Cardiac muscle cell (in vitro differentiated cells and primary cell): Measurements from ENCODE around the gene SLC39A11. TPM values are rescaled to one million over a fixed set of nuclear protein-coding genes. Genes with fewer than 3 reads are reported as not detected.

Experiments
- DNase-seq, 2 donors: peaks; one replicate each; pipeline versions ENCODE4 v3.0.0 to v3.0.0-alpha.2; 2010 to 2017; ENCODE audit warnings: low read depth in 1 of 2, low spot score in 1 of 2
- H3K27ac ChIP-seq: fragments of 200-600 bp; sonication (generic); 2 replicates; pipeline ENCODE4 v1.5.1; 2016
- H3K27me3 ChIP-seq: fragments of 200-600 bp; sonication (generic); 2 replicates; pipeline ENCODE4 v1.6.0; 2016; ENCODE audit warnings: control low read depth
- H3K36me3 ChIP-seq: fragments of 200-600 bp; sonication (generic); 2 replicates; pipeline ENCODE4 v1.5.1; 2016; ENCODE audit warnings: control low read depth
- H3K4me1 ChIP-seq: fragments of 200-600 bp; sonication (generic); 2 replicates; pipeline ENCODE4 v1.8.1; 2017; ENCODE audit warnings: low read depth, mild to moderate bottlenecking, mixed run types
- H3K4me3 ChIP-seq: fragments of 200-600 bp; sonication (generic); 2 replicates; pipeline ENCODE4 v1.5.1; 2016; ENCODE audit warnings: mild to moderate bottlenecking
- H3K9me3 ChIP-seq: fragments of 200-600 bp; sonication (generic); 2 replicates; pipeline ENCODE4 v1.5.1; 2017; ENCODE audit warnings: low read depth, mild to moderate bottlenecking, control low read depth
- polyA plus RNA-seq: library from polyadenylated mRNA; unstranded; fragments of >200 nt; fragmentation: Nextera tagmentation; extraction: Ambion mirVana; gene quantifications from 2 replicates; pipeline ENCODE4 v1.2.1, GENCODE V29; 2016
- total RNA-seq: library from RNA; depleted of rRNA; stranded (reverse); fragments of >200 nt; gene quantifications from 2 replicates; pipeline ENCODE4 v1.2.3, GENCODE V29; 2016
- TF ChIP-seq, protein P1 (sequence below): IDR thresholded peaks from 2 replicates; pipeline ENCODE4 v1.5.1; 2012; ENCODE audit warnings: low read depth, mild to moderate bottlenecking, low read length

Gene SLC39A11
- total and polyA plus RNA-seq, 2 experiments from 2014 or later, result 5.9 to 11.7 TPM

DNA sequence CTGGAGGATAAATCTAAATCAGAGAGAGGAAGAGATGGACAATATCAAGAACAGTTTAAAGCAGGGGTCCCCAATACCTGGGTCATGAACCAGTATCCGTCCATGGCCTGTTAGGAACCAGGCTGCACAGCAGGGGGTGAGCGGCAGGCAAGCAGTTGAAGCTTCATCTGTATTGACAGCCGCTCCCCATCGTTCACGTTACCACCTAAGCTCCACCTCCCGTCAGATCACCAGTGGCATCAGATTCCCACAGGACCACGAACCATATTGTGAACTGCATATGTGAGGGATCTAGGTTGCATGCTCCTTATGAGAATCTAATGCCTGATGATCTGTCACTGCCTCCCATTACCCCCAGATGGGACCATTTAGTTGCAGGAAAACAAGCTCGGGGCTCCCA is 226.5 kb downstream of the SLC39A11 start:
- DNase-seq, result no peak
- Histone ChIP-seq H3K27me3 (no peaks in the 10 kb centered on the region), H3K4me1 (no peaks in the 10 kb centered on the region), H3K36me3 (no peaks in the 10 kb centered on the region), H3K9me3 (no peaks in the 10 kb centered on the region), H3K27ac (no peak overlapping the region), H3K4me3 (no peak overlapping the region)
- TF ChIP-seq, protein P1, sequence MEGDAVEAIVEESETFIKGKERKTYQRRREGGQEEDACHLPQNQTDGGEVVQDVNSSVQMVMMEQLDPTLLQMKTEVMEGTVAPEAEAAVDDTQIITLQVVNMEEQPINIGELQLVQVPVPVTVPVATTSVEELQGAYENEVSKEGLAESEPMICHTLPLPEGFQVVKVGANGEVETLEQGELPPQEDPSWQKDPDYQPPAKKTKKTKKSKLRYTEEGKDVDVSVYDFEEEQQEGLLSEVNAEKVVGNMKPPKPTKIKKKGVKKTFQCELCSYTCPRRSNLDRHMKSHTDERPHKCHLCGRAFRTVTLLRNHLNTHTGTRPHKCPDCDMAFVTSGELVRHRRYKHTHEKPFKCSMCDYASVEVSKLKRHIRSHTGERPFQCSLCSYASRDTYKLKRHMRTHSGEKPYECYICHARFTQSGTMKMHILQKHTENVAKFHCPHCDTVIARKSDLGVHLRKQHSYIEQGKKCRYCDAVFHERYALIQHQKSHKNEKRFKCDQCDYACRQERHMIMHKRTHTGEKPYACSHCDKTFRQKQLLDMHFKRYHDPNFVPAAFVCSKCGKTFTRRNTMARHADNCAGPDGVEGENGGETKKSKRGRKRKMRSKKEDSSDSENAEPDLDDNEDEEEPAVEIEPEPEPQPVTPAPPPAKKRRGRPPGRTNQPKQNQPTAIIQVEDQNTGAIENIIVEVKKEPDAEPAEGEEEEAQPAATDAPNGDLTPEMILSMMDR, result no peak

DNA sequence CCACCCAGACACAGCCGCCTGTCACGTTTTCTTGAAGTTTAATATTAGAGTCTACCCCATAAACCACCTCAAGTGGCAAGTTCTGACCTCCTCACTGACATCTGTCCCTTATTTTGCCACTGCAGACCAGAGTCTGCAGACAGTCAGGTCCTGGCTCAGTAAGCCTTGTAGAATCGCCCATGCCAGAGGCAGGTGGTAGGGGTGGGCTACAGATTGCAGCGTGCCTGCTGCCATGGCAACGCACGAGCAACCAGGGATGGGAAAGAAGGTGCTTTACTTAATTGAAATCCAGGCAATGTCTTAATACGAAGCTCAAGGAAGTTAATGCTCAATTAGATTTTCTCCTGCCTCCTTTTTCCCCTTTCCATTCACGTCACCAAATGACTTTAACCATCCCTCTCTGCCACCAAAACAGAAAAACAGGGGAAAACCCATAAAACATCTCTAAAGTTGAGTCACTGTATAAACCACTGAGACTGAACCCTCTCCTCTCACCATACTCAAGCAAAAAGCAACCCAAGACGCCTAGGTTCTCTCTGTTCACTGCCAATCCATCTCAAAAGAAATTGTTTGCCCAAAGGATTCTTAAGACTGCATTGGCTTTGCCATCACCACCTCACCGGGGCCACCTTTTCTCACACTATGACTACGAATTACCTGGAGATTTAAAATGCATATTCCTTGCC is 228.8 kb downstream of the SLC39A11 start:
- H3K27ac ChIP-seq, result no peak overlapping the region
- no peaks in the 10 kb centered on the region for H3K27me3 ChIP-seq
- H3K9me3 ChIP-seq, result no peaks in the 10 kb centered on the region
- TF ChIP-seq, protein P1, result no peak
- no peak for DNase-seq
- H3K36me3 ChIP-seq, result no peaks in the 10 kb centered on the region
- H3K4me3 ChIP-seq, result no peak overlapping the region
- H3K4me1 ChIP-seq, result no peaks in the 10 kb centered on the region

DNA sequence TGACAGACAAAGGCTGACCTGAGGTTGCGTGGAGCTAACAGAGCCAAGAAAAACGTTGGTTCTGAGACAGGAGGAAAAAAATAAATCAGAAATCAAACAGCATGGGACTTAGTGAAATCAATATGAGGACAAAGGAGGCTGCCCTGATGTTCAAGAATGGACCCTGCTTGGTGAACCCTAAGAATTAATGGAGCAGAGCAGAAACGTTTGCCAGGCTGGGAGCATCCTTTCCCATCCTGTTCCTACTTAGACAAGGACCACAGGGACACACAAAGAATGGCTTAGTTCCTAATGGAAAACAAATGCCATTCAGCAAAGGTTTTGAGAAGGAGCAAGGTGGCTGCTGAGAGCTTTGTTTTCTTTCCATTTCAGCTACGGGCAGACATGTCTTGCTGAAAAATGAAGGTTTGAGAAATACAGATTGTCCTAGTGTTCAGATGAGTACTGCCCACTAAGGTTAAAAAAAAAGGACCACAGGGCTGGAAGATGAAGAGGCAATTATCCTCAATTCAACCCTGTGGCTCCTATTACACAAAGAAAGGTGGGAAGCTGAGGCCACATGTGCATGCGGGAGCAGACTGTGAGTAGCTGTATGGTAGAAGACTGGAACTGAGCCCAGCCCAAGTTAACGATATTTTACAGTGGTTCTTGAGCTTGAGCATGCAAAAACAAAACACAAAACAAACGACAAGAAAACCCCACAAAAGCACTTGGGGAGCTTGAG is 230.1 kb downstream of the SLC39A11 start:
- DNase-seq, result no peak
- H3K27ac ChIP-seq, result no peak overlapping the region
- TF ChIP-seq, protein P1, result no peak

DNA sequence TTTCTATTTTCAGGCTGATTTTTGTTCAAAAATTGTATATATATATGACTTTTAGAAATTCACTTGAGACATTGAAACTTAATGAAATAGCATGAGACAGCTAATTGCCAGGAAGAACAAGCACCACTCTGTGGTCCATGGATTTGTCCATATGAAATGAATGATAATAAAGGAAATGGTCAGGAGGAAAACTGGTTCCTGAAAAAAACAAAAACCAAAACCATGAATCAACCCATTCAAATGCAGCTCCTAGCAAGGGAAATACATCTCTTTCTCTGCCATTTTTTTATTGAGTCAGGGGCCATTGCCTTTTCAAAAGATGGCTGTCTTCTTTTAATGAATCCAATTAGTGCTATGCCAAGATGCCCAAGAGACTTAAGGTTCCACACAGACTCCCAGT is 230.7 kb downstream of the SLC39A11 start:
- TF ChIP-seq, protein P1, result no peak
- no peaks in the 10 kb centered on the region for H3K27me3 ChIP-seq
- H3K9me3 ChIP-seq, result no peaks in the 10 kb centered on the region
- DNase-seq, result no peak
- H3K27ac ChIP-seq, result no peak overlapping the region
- no peak overlapping the region for H3K4me3 ChIP-seq
- H3K36me3 ChIP-seq, result no peaks in the 10 kb centered on the region
- H3K4me1 ChIP-seq, result no peaks in the 10 kb centered on the region

More for the DNA sequence above, 230.1 kb downstream of the SLC39A11 start:
- no peaks in the 10 kb centered on the region for H3K36me3 ChIP-seq
- H3K27me3 ChIP-seq, result no peaks in the 10 kb centered on the region
- no peaks in the 10 kb centered on the region for H3K4me1 ChIP-seq
- no peaks in the 10 kb centered on the region for H3K9me3 ChIP-seq
- no peak overlapping the region for H3K4me3 ChIP-seq

DNA sequence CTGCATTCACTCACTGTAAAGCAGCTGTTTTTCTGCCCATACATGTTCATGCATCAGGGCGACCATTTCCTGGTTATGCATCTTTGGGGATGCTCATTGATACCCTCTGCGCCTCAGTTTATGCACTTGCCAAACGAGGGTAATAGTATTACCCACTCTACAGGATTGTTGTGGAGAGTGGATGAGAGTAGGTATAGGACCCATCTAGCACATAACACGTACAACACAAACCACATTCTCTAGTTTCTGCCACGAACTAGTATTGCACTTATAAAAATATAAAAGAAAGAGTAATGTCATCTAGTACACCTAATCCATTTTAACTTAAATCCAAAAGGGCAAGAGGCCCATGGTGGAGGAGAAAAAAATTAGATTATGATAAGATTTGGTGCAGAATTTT is 231.7 kb downstream of the SLC39A11 start:
- no peaks in the 10 kb centered on the region for H3K27me3 ChIP-seq
- no peaks in the 10 kb centered on the region for H3K4me1 ChIP-seq
- no peaks in the 10 kb centered on the region for H3K36me3 ChIP-seq
- no peak overlapping the region for H3K27ac ChIP-seq
- H3K9me3 ChIP-seq, result no peaks in the 10 kb centered on the region
- H3K4me3 ChIP-seq, result no peak overlapping the region
- no peak for DNase-seq
- TF ChIP-seq, protein P1, result no peak
